HL-60 (cell line): Measurements from ENCODE around the gene FAT1.

Source experiments
- DNase-seq, 2 experiments: peaks; one replicate each; pipeline ENCODE4 v3.0.0-alpha.2; 2010 to 2020; ENCODE audit warnings: low read depth in 1 of 2, low spot score in 1 of 2
- H3K27ac ChIP-seq: fragments of 250-450 bp; sonication (Bioruptor Pico); replicated peaks from 2 replicates; pipeline ENCODE4 v1.5.1; 2020; ENCODE audit warnings: mild to moderate bottlenecking, moderate library complexity
- H3K27me3 ChIP-seq: fragments of 250-450 bp; sonication (Bioruptor Pico); 2 replicates; pipeline ENCODE4 v1.5.1; 2021; ENCODE audit warnings: mild to moderate bottlenecking, moderate library complexity; ENCODE audit not compliant: insufficient read depth, poor library complexity, severe bottlenecking
- H3K4me3 ChIP-seq: replicated peaks from 2 replicates; pipeline ENCODE4 v1.5.1; 2011; ENCODE audit warnings: mild to moderate bottlenecking, control low read depth, low read length; ENCODE audit not compliant: insufficient read depth
- GABPA ChIP-seq: IDR thresholded peaks from 2 replicates; pipeline ENCODE4 v1.6.1; 2012; ENCODE audit warnings: low read depth
- POLR2AphosphoS5 ChIP-seq: IDR thresholded peaks from 2 replicates; pipeline ENCODE4 v1.6.1; 2012; ENCODE audit warnings: low read depth
- SPI1 ChIP-seq: IDR thresholded peaks from 2 replicates; pipeline ENCODE4 v1.6.1; 2012; ENCODE audit warnings: low read depth, mild to moderate bottlenecking, borderline replicate concordance
- TF ChIP-seq, protein P1 (sequence below): IDR thresholded peaks from 2 replicates; pipeline ENCODE4 v1.6.1; 2012; ENCODE audit warnings: low read depth; ENCODE audit not compliant: insufficient replicate concordance
- TF ChIP-seq, protein P2 (sequence below): IDR thresholded peaks from one replicate; pipeline ENCODE4 v1.5.1; 2011; ENCODE audit warnings: low read length, control low read depth, inconsistent platforms; ENCODE audit not compliant: insufficient read depth

FAT1 gene

DNA sequence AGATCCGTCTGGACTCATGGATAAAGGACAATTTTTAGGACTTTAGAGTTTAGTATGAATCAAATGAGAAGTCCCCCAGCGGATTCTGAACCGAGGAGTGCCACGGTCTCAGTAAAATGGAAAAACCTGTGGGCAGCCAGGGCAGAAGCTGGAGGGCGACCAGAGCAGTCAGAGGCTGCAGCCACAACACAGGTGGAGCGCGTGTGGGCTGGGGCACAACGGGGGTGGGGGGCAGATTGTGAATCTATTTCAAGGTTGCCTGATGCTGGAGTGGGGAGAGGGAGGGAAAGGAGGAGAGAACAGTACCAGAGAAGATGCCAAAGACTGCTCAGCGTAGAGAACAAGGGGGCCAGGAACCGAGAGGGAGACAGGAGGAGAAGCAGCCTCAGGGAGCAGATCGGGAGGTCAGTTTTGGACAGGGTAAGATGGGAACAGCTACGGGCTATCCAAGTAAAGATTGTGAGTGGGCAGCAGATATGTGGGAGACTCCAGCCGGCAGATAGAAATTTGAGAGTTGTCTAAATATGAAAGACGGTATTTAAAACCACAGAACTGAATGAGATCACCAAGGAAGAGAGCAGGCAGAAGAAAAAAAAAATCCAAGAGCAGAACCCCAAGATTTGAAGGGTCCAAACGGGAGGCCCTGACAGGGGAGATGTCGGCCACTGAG, 9.5 kb downstream of the FAT1 start:
- TF ChIP-seq, protein P1, sequence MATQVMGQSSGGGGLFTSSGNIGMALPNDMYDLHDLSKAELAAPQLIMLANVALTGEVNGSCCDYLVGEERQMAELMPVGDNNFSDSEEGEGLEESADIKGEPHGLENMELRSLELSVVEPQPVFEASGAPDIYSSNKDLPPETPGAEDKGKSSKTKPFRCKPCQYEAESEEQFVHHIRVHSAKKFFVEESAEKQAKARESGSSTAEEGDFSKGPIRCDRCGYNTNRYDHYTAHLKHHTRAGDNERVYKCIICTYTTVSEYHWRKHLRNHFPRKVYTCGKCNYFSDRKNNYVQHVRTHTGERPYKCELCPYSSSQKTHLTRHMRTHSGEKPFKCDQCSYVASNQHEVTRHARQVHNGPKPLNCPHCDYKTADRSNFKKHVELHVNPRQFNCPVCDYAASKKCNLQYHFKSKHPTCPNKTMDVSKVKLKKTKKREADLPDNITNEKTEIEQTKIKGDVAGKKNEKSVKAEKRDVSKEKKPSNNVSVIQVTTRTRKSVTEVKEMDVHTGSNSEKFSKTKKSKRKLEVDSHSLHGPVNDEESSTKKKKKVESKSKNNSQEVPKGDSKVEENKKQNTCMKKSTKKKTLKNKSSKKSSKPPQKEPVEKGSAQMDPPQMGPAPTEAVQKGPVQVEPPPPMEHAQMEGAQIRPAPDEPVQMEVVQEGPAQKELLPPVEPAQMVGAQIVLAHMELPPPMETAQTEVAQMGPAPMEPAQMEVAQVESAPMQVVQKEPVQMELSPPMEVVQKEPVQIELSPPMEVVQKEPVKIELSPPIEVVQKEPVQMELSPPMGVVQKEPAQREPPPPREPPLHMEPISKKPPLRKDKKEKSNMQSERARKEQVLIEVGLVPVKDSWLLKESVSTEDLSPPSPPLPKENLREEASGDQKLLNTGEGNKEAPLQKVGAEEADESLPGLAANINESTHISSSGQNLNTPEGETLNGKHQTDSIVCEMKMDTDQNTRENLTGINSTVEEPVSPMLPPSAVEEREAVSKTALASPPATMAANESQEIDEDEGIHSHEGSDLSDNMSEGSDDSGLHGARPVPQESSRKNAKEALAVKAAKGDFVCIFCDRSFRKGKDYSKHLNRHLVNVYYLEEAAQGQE: no peak
- TF ChIP-seq GABPA: no peak
- no peak for TF ChIP-seq POLR2AphosphoS5
- TF ChIP-seq SPI1: no peak
- TF ChIP-seq, protein P2, sequence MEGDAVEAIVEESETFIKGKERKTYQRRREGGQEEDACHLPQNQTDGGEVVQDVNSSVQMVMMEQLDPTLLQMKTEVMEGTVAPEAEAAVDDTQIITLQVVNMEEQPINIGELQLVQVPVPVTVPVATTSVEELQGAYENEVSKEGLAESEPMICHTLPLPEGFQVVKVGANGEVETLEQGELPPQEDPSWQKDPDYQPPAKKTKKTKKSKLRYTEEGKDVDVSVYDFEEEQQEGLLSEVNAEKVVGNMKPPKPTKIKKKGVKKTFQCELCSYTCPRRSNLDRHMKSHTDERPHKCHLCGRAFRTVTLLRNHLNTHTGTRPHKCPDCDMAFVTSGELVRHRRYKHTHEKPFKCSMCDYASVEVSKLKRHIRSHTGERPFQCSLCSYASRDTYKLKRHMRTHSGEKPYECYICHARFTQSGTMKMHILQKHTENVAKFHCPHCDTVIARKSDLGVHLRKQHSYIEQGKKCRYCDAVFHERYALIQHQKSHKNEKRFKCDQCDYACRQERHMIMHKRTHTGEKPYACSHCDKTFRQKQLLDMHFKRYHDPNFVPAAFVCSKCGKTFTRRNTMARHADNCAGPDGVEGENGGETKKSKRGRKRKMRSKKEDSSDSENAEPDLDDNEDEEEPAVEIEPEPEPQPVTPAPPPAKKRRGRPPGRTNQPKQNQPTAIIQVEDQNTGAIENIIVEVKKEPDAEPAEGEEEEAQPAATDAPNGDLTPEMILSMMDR: no peak
- no peak overlapping the region for H3K27ac ChIP-seq
- H3K27me3 ChIP-seq: no peaks in the 10 kb centered on the region

DNA sequence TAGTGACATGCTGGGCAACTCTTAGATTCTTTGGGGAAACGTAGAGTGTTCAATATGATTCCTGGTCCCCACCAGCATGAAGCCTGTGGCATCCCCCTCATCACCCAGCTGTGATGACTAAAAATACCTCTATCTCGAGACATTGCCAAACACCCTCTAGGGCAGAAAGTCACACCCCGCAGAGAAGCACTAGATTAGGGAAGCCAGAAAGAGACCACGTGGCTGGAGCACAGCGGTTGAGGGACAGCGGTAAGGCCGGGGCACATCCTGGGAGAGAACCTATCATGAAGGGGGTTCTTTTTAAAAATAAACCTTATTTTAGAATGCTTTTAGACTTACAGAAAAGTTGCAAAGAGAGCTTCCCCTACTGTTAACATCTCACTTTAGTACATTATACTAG, 11.0 kb downstream of the FAT1 start:
- Histone ChIP-seq H3K4me3 (no peak overlapping the region), H3K27me3 (no peaks in the 10 kb centered on the region), H3K27ac (no peak overlapping the region)
- TF ChIP-seq, protein P1: no peak
- TF ChIP-seq POLR2AphosphoS5 (no peak), GABPA (no peak), SPI1 (no peak)
- TF ChIP-seq, protein P2: no peak
- DNase-seq: no peak

More for the DNA sequence above, 9.5 kb downstream of the FAT1 start:
- no peak overlapping the region for H3K4me3 ChIP-seq
- DNase-seq: no peak

DNA sequence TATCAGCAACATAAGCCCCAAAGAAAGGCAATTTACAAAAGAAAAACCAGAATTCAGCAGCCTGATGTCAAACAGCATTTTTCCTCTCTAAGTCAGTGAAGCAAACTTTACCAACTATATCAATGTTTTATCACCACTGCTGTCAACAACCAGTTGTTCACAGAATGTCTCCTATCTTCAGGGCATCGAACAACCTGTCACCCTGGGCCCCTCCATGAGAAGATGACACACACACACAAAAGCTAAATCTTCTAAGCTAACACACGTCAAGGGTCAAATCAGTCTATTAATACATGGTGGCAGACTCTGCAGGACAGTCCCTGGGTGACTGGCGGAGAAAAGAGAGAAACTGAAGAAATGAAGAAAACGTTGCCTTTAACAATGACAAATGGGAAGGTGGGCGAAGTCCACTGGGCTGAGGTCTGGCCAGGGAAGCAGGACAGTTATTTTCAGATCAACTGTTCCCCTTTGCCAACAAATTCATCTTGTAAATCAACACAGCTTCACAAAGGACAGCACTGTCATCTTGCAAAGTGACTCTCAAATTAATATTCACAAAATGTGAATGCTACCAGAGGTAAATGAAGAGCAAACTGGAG, 13.0 kb downstream of the FAT1 start:
- TF ChIP-seq, protein P1: no peak
- TF ChIP-seq SPI1 (no peak), GABPA (no peak), POLR2AphosphoS5 (no peak)
- TF ChIP-seq, protein P2: no peak
- Histone ChIP-seq H3K27me3 (no peaks in the 10 kb centered on the region), H3K27ac (no peak overlapping the region), H3K4me3 (no peak overlapping the region)
- DNase-seq: no peak
